ENCODE results near the gene CETN3.
A peak's percentile ranks its signal among the peaks of the same experiment; 100 is the strongest.

The CETN3 gene

GRCh38 chr5:90409318-90410177 lies at the start of gene CETN3:
CETN3 (minus strand) TSS chr5:90409756; CDS start chr5:90409661, 95 bp downstream.
- FAIRE-seq: peak; percentile 98
- peak; percentile 67 for DNase-seq (ENCODE audit: extremely low spot score, insufficient read length, low read depth)

- FAIRE-seq (no peak), DNase-seq (ENCODE audit: extremely low spot score, insufficient read length, low read depth) (no peak)
Measured at GRCh38 chr5:90446961-90447360, 37.4 kb upstream of the CETN3 start.

DNA sequence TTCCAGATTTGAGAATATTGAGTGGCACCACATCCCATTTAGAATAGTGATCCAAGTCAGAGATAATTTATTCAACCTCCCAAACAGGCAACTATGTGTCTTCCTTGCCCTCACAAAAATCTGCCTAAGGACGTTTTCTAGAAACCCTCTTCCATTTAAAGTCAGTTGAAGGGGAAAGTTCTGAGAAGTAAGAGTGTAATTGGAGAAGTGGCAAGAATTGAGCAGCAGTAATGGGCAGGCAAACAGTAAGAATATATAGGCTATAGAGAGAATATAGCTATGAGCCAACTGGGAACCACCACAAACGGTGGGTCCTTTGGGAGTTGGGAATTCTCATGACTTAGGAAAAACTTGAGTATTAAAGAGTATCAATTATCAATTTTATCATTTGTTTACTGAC lies 31.1 kb upstream of the CETN3 start:
- FAIRE-seq: no peak
- no peak for DNase-seq (ENCODE audit: extremely low spot score, insufficient read length, low read depth)

DNA sequence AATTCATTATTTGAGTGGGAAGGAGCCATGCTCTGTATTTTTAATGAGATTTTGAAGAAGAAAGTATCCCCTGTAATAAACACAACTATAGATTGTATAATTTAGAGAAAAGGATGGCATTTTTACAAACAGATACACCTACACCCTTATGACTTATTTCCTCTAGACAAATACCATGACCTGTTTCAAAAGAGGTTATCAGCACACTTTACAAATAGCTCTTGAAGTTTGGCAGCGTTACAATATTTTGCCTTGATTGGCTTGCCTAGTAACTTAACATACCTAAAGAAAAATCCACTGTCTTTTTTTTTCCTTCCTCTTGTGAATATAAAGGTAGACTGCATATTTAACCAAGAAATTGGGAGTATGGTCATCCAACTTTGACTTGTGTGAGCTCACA lies 28.5 kb upstream of the CETN3 start:
- no peak for FAIRE-seq
- DNase-seq (ENCODE audit: extremely low spot score, insufficient read length, low read depth): no peak

DNA sequence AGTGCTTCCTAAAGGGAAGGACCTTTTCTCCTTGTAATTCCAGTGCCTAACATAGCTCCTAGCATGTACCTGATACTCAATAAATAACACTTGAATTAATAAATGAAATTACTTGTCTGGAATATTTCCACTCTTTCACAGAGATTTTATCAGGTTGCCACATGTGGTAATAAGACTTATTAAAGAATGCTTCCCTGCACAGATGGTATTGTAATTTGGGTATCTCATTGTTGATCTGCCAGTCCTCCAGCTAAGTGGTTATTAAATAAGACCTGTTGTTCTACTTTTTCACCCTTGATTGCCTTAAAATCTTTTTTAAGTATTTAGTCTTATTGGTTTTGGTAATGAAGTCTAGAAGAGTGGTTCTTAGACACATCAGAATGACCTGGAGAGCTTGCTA lies 28.1 kb upstream of the CETN3 start:
- FAIRE-seq (no peak), DNase-seq (ENCODE audit: extremely low spot score, insufficient read length, low read depth) (no peak)

DNA sequence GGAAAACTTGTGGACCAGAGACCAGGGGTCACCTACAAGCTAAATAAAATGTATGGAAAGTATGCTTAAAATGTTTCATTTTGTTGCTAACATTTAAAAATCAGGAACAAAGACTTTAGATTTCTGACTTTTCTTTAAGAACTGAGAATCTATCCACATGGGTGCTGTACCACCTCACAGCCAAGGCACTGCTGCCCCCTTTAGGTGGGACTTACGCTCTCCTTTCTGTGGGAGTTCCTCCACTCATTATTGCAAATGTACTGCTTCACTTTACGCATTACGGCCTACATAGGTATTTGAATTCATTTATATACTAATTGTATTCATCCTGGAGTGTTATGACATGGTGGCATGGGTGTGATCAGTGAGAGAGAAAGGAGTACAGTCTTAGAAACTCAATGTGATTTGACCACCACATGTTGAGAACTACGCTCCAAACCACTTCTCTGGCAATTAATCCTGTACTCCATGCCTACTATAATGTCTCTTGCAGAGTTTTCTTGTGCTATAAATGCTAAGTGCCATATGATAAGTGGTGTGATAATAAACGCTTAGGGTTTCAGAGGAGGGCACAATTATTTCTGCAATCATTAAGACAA lies 24.7 kb upstream of the CETN3 start:
- peak; percentile 57 for FAIRE-seq

GRCh38 chr5:90424245-90424644 lies 14.7 kb upstream of the CETN3 start:
- peak; percentile 64 for FAIRE-seq

More for the DNA sequence above, 24.7 kb upstream of the CETN3 start:
- no peak for DNase-seq (ENCODE audit: extremely low spot score, insufficient read length, low read depth)

GRCh38 chr5:90421136-90421535 lies 11.6 kb upstream of the CETN3 start:
- FAIRE-seq: no peak

More at GRCh38 chr5:90424245-90424644, 14.7 kb upstream of the CETN3 start:
- DNase-seq (ENCODE audit: extremely low spot score, insufficient read length, low read depth): no peak

GRCh38 chr5:90418214-90418613 lies 8.7 kb upstream of the CETN3 start:
- DNase-seq (ENCODE audit: extremely low spot score, insufficient read length, low read depth) (no peak), FAIRE-seq (no peak)

More at GRCh38 chr5:90421136-90421535, 11.6 kb upstream of the CETN3 start:
- no peak for DNase-seq (ENCODE audit: extremely low spot score, insufficient read length, low read depth)

GRCh38 chr5:90410178-90410762 lies 714 bp upstream of the CETN3 start:
- FAIRE-seq (no peak), DNase-seq (ENCODE audit: extremely low spot score, insufficient read length, low read depth) (no peak)

- no peak for DNase-seq (ENCODE audit: extremely low spot score, insufficient read length, low read depth)
- FAIRE-seq: no peak
Measured at GRCh38 chr5:90408571-90409317, 812 bp downstream of the CETN3 start.

DNA sequence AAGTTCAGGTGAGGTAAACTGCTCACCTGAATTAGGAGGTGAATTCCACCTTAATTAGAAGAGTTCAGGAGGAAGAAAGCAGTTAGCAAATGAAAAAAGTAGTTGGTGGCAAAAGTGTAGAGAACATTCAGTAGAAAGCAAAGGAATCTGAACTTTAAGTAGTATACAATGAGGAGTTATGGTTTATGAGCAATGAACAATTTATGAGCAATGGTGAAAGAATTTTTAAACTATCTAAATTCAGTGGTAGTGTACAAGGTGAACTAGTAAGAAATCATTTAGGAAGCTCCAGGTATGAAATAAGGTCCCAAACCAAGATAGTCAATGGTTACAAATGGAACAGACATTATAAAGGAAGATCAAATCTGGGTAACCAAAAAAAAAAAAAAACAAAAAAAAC lies 3.1 kb downstream of the CETN3 start:
- DNase-seq (ENCODE audit: extremely low spot score, insufficient read length, low read depth) (no peak), FAIRE-seq (no peak)

DNA sequence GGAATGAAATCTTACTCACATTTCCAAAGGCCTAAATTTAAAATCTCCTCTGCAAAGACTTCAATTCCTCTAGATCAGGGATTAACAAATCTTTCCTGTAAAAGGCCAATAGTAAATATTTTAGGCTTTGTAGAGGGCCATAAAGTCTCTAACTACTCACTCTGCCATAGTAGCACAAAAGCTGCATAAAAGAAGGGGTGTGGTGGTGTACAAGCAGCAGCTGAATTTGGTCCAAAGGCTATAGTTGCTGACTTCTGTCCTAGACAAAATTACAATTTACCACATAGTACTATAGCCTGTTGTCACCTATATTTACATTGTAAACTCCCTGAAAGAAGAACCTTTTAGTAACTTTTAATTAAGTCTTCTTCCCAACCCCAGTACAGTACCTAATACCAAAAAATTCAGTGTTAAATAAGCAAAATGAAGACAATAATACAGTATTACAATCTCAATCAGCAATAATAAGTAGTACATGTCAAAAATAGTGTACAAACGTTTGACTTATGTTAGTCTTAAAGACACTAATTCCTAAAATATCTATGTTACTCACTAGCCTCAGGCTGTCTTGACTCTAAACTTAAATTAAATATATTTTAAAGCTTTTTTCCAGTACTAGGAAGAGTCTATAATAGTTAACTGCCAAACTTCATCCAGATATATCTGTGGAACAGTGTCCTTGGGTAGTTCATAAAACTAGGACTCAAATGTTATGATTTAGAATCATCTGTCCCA lies 6.9 kb downstream of the CETN3 start:
- DNase-seq (ENCODE audit: extremely low spot score, insufficient read length, low read depth) (no peak), FAIRE-seq (no peak)

DNA sequence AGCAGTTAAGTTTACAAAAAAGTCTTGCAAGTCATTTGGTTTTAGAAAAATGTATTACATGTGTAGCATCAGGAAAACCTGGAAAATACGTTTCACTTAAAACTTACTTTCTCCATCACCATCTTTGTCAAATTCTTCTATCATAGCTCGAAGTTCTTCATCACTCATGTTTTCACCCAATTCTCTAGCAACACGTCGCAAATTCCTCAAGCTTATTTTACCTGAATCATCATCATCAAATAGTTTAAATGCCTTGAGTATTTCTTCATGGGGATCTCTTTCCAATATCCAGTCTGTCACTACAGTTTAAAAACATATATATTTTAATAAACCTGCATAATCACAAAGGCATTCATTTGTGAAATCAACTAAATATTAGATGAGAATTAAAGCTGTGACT lies 10.3 kb downstream of the CETN3 start:
- FAIRE-seq (peak; percentile 44), DNase-seq (ENCODE audit: extremely low spot score, insufficient read length, low read depth) (no peak)

DNA sequence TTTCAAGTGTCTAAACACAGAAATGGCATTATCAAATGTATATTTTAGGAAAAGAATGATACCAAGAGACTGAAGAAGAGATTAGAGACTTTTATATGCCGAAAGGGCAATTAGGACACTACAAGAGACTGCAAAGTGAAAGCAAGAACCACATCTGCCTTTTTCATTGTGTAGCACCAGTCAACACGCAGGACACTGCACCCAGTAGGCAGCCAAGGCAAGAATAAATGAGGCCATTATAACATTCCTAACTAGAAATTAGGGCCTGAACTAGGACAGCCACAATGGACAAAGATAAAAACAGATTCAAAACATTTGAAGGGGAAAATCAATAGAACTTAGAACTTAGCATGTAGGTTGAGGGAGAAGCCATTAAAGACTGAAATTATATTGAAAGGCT lies 10.8 kb downstream of the CETN3 start:
- FAIRE-seq: no peak
- DNase-seq (ENCODE audit: extremely low spot score, insufficient read length, low read depth): no peak

DNA sequence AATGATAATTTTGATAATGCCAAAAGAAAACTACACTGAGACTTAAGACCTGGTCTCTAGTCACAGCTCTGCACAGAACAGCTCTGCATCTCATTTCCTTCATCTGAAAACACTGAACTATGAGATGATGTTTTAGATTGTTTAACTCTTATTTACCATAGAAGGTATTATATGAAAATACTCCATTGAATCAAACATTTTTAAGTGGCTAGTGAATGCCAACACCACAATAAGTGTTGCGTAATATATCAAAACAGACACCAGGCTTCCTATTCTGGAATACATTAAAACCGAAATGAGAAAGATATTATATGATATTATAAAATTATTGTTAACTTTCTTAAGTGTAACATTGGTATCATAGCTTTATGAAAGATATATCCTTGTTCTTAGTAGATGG lies 14.6 kb downstream of the CETN3 start:
- no peak for DNase-seq (ENCODE audit: extremely low spot score, insufficient read length, low read depth)
- FAIRE-seq: no peak

GRCh38 chr5:90390928-90391327 lies 18.6 kb downstream of the CETN3 start:
- DNase-seq (ENCODE audit: extremely low spot score, insufficient read length, low read depth) (no peak), FAIRE-seq (no peak)

DNA sequence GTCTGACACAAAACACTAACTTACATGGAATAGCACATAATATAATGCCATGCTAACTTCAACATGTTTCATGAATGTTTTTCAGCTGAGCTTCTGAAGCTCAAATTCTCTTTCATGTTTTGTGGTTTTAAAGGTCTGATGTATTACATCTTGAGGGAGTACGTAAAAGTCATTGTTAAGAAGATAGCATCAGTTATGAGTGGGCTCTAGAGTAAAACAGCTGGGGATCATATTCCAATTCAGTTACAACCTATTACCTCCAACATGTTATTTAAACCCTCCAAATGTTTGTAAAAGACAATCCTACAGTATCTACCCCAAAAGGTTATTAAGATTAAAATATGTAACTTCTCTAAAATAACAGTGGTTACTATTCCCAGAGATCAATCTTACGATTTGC lies 19.2 kb downstream of the CETN3 start:
- FAIRE-seq: no peak

GRCh38 chr5:90387508-90387907 lies 22.0 kb downstream of the CETN3 start:
- FAIRE-seq (no peak), DNase-seq (ENCODE audit: extremely low spot score, insufficient read length, low read depth) (no peak)

More for the DNA sequence above, 19.2 kb downstream of the CETN3 start:
- DNase-seq (ENCODE audit: extremely low spot score, insufficient read length, low read depth): no peak

All from GM18507 (cell line).